Subcutaneous abdominal adipose tissue (tissue), 5 donors: Measurements from ENCODE around the gene GLT1D1.

ENCODE experiments used
- H3K27ac ChIP-seq: one replicate; pipeline ENCODE4 v1.7.0; 2013; ENCODE audit warnings: low read depth, mild to moderate bottlenecking, inconsistent platforms, low read length, moderate library complexity
- H3K27me3 ChIP-seq, 5 donors: one replicate each; pipeline ENCODE4 v1.7.0; 2013; ENCODE audit warnings: low read length in 5 of 5, inconsistent platforms in 1 of 5; ENCODE audit not compliant: control insufficient read depth in 5 of 5, insufficient read depth in 4 of 5
- H3K36me3 ChIP-seq, 5 donors: one replicate each; pipeline ENCODE4 v1.7.0; 2013; ENCODE audit warnings: low read length in 5 of 5; ENCODE audit not compliant: control insufficient read depth in 5 of 5, insufficient read depth in 5 of 5
- H3K4me1 ChIP-seq, 5 donors: one replicate each; pipeline ENCODE4 v1.7.0; 2013; ENCODE audit warnings: low read length in 5 of 5, mild to moderate bottlenecking in 3 of 5, moderate library complexity in 1 of 5; ENCODE audit not compliant: control insufficient read depth in 5 of 5, insufficient read depth in 5 of 5
- H3K4me3 ChIP-seq, 5 donors: one replicate each; pipeline ENCODE4 v1.7.0; 2013; ENCODE audit warnings: low read length in 5 of 5, low read depth in 1 of 5
- H3K9ac ChIP-seq, 5 donors: one replicate each; pipeline ENCODE4 v1.7.0; 2013; ENCODE audit warnings: low read length in 5 of 5, mild to moderate bottlenecking in 4 of 5, moderate library complexity in 3 of 5
- H3K9me3 ChIP-seq, 5 donors: one replicate each; pipeline ENCODE4 v1.7.0; 2013; ENCODE audit warnings: low read length in 5 of 5; ENCODE audit not compliant: control insufficient read depth in 5 of 5
- donor health status: healthy.
- donor health status: healthy.
- donor health status: healthy.
- donor health status: healthy.
- donor health status: healthy.

Gene GLT1D1

DNA sequence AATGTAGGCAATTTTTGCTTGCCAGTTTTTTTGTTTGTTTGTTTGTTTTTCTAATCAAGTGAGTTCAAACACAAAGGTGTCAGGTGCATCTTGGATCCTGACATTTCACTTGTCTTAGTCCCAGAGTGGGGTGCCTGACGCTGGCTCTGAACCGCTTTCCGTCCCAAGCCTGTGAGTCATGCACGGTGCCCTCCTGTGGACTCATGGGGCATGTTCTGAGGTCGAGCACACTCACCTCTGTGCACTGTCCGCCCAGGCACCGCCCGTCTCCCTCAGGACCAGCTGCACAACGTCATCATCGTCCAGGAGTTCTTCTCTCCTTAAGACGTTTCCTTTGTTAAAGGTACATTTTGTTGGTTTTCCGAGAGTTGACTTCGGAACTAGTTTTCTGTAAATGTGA is 98.2 kb downstream of the GLT1D1 start:
- Histone ChIP-seq H3K4me3 (no peak overlapping the region), H3K4me1 (no peaks in the 10 kb centered on the region), H3K9ac (no peak overlapping the region), H3K9me3 (peaks cover 0 to 2% (median 0%) of the 10 kb centered on the region in 5 donors), H3K36me3 (no peaks in the 10 kb centered on the region), H3K27ac (no peak overlapping the region), H3K27me3 (peaks cover 0 to 7% (median 5%) of the 10 kb centered on the region in 5 donors)

DNA sequence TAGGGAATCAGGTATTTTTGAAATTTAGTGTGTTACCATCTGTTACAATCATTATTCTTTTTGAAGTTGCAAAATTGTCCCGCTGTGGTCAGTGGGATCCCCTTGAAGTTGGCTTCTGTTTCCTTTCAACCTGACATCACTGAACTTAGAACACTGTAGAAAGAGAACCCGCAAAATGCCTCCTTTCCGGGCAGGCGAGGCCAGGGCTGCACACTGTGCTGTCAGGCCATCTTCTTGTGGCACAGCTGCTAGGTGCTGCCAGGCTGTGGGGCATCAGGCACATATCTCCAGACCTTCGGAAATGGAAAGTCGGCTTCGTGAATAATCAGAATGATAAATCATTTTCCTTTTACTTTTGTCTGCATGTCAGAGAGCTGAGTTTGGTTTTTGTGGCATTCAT is 103.5 kb downstream of the GLT1D1 start:
- Histone ChIP-seq H3K27ac (no peak overlapping the region), H3K4me3 (no peak overlapping the region), H3K9ac (no peak overlapping the region), H3K36me3 (no peaks in the 10 kb centered on the region), H3K27me3 (peaks cover 8 to 23% (median 20%) of the 10 kb centered on the region in 5 donors), H3K4me1 (no peaks in the 10 kb centered on the region), H3K9me3 (peaks cover 0 to 5% (median 0%) of the 10 kb centered on the region in 5 donors)

DNA sequence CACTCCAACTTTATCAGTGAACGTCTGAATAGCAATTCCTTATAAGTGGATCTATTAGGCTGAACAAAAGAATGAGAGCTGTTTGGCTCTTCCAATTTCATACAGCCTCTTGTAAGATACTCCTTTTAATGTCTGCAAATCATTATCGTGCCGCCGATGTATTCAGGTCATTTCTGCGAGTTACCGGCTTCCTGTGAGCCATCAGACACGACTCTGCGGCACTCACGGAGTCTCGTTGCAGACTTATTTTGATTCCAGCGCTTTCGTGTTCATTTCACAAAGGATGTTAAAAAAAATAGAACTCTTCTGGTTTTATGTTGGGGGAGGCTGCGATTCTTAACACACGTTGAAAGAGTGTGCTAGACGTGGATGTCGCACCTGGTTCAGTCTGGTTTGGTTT is 106.6 kb downstream of the GLT1D1 start:
- Histone ChIP-seq H3K4me3 (no peak overlapping the region), H3K9me3 (peaks cover 5 to 15% (median 12%) of the 10 kb centered on the region in 5 donors), H3K4me1 (no peaks in the 10 kb centered on the region), H3K27ac (no peak overlapping the region), H3K36me3 (no peaks in the 10 kb centered on the region), H3K9ac (no peak overlapping the region), H3K27me3 (peaks cover 8 to 25% (median 20%) of the 10 kb centered on the region in 5 donors)

DNA sequence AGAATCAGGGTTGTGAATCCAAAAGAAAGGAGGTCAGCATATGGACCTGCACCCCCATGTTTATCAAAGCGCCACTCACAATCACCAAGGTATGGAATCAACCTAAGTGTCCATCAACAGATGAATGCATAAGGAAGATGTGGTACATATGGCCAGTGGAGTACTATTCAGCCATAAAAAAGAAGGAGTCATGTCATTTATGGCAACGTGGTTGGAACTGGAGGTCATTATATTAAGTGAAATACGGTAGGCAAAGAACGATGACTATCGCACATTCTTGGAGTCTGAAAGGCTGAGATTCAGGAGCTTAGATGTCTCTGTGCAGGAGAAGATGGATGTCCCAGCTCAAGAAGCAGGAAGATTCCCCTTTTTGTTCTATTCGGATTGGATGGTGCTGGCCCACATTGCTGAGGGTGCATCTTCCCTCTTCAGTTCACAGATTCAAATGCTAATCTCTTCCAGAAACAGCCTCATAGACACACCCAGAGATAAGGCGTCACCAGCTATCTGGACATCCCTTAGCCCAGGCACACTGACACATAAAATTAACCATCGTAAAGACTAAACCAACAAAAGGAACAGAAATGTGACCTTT is 108.1 kb downstream of the GLT1D1 start:
- Histone ChIP-seq H3K9ac (no peak overlapping the region), H3K27me3 (peaks cover 8 to 26% (median 17%) of the 10 kb centered on the region in 5 donors), H3K36me3 (no peaks in the 10 kb centered on the region), H3K9me3 (peaks cover 6 to 24% (median 18%) of the 10 kb centered on the region in 5 donors), H3K4me1 (no peaks in the 10 kb centered on the region), H3K27ac (no peak overlapping the region), H3K4me3 (no peak overlapping the region)

DNA sequence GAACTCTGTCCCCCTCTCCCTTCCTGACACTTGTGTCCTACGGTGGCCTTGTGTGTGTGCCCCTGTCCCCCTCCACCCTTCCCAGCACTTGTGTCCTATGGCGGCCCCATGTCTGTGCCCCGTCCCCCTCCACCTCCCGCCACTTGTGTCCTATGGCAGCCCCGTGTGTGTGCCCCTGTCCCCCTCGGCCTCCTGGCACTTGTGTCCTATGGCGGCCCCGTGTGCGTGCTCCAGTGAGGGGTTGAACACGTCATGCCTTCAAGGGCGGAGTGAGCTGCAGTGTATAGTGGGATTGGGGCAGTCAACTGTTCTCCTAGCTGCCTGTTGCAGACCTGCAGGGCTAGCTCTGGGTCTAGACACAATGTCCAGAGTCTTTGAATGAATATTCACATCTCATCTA is 108.7 kb downstream of the GLT1D1 start:
- H3K27me3 ChIP-seq: peaks cover 8 to 26% (median 13%) of the 10 kb centered on the region in 5 donors
- H3K4me3 ChIP-seq: no peak overlapping the region
- no peak overlapping the region for H3K27ac ChIP-seq
- H3K9me3 ChIP-seq: peaks cover 6 to 24% (median 18%) of the 10 kb centered on the region in 5 donors
- no peak overlapping the region for H3K9ac ChIP-seq
- H3K36me3 ChIP-seq: no peaks in the 10 kb centered on the region
- no peaks in the 10 kb centered on the region for H3K4me1 ChIP-seq

DNA sequence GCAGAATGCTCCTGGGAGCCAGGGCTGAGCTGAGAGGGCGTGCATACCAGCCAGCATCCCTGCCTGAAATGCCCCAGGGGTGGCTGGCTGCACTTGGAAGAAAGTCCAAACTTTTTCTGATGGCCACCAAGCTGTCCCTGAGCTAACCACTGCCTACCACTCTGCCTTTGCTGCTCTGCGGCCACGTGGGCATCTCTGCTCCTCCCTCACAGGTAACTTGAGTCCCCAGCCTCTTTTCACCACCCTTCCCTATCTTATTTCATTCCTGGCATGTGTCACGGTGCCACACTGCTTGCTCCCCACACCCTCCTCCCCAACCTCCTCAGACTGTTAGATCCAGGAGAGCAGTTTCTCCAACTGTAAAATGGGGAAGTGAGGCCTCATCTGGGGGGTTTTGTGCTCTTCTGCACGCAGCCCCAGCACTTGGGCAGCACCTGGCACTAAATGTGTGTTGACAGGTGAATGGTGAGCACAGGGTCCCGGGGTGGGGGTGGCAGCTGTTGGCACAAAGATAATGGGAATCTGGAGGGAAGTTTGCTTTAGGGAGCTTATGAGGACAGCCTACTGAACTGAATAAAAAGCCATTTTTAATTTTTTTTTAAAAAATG is 113.0 kb downstream of the GLT1D1 start:
- Histone ChIP-seq H3K9me3 (peaks cover 6 to 24% (median 16%) of the 10 kb centered on the region in 5 donors), H3K27me3 (peaks cover 20 to 35% (median 25%) of the 10 kb centered on the region in 5 donors), H3K27ac (no peak overlapping the region), H3K36me3 (no peaks in the 10 kb centered on the region), H3K4me3 (no peak overlapping the region), H3K4me1 (no peaks in the 10 kb centered on the region), H3K9ac (no peak overlapping the region)

DNA sequence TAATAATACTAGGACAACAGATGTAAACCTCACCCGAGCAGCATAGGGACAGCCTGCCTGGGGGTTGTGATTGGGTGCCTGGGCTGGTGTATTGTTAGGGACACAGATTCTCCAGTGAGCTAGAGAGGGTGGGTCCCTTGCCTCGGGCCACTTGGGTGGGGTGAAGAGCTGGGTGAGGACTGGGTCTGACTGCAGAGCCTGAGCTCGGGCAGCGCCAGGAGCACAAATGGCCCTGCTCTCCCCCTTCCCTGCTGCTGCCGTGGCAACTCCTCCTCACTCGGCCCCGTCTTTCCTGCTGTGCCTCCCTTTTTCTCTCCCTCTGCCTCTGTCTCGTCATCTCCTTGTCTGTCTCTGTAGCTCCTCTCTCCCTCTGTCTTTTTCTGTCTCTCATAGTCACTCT is 115.4 kb downstream of the GLT1D1 start:
- Histone ChIP-seq H3K27me3 (peaks cover 30 to 46% (median 35%) of the 10 kb centered on the region in 5 donors), H3K36me3 (no peaks in the 10 kb centered on the region), H3K4me1 (no peaks in the 10 kb centered on the region), H3K9ac (no peak overlapping the region), H3K27ac (no peak overlapping the region), H3K4me3 (no peak overlapping the region), H3K9me3 (peaks cover 6 to 22% (median 14%) of the 10 kb centered on the region in 5 donors)

DNA sequence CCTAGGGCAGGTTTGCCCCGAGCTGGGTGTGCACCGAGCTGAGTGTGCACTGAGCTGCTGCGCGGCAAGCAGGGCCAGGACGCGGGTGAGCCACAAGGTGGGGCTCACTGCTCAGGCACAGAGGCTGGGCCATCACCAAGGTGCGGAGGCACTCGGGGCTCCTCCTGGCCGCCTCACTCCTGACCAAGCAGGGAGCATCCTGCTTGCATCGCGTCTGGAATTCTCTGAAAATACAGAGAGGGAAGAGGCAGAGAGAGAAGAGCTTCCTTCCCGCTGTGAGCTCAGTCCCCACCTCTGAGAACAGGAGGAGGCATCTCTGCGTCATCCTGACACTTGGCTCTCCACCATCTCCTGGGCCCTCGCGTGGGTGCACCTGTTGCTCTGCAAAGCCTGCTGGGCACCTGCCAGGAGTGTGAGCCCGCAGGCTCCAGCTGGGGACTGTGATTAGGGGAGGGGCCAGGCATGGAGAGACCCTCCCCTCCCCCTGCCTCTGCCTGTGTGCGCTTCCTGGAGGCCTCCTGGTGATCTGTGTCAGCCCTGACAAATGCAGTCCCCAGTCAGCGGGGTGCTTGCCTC is 116.3 kb downstream of the GLT1D1 start:
- H3K27me3 ChIP-seq: peaks cover 30 to 53% (median 41%) of the 10 kb centered on the region in 5 donors
- no peak overlapping the region for H3K9ac ChIP-seq
- no peaks in the 10 kb centered on the region for H3K36me3 ChIP-seq
- peaks cover 3 to 13% (median 9%) of the 10 kb centered on the region in 5 donors for H3K9me3 ChIP-seq
- no peak overlapping the region for H3K27ac ChIP-seq
- H3K4me1 ChIP-seq: no peaks in the 10 kb centered on the region
- no peak overlapping the region for H3K4me3 ChIP-seq

DNA sequence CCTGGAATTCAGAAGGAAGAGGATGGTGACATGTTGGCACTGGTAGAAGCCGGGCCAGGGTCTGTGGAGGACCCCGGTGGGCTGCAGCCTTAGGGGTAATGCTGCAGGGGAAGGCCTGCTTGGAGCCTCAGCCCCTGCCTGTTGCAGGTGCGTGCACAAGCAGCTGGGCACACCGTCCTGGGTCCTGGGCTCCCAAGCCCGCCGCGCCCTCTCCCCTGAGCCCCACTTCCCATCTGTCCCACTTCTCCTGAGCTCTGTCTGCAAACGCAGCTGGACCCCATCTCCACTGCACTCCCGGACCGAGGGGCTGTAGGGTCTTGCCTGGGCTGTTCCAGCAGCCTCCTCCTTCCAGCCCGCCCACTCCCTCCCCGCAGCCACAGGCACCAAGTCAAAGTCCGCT is 116.8 kb downstream of the GLT1D1 start:
- no peaks in the 10 kb centered on the region for H3K4me1 ChIP-seq
- H3K4me3 ChIP-seq: no peak overlapping the region
- peaks cover 34 to 59% (median 47%) of the 10 kb centered on the region in 5 donors for H3K27me3 ChIP-seq
- H3K9me3 ChIP-seq: peaks cover 0 to 7% (median 3%) of the 10 kb centered on the region in 5 donors
- no peaks in the 10 kb centered on the region for H3K36me3 ChIP-seq
- H3K9ac ChIP-seq: no peak overlapping the region
- no peak overlapping the region for H3K27ac ChIP-seq

DNA sequence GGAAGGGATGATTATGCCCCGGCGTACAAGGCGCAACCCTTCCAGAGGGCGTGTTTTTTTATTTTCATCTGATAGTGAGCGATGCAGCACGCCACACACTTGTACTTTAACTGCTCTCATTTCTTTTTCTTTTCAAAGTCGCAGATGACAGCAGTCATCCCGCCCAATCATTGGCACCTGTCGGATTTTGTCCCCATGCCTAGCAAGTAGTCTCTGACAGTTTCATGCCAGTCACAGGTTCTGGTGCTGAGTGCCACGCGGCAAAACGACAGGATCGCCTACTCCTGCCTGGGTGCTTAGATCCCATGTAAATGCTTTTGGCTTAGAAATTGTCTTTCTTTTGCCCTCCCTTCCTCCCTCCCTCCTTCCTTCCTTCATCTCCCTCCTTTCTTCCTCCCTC is 117.7 kb downstream of the GLT1D1 start:
- Histone ChIP-seq H3K4me1 (no peaks in the 10 kb centered on the region), H3K9me3 (no peaks in the 10 kb centered on the region), H3K27me3 (peaks cover 34 to 62% (median 52%) of the 10 kb centered on the region in 5 donors), H3K9ac (no peak overlapping the region), H3K36me3 (no peaks in the 10 kb centered on the region), H3K27ac (no peak overlapping the region), H3K4me3 (no peak overlapping the region)
